GM10847 (cell line): Measurements from ENCODE around the gene TTLL10.

Source experiments
- POLR2A ChIP-seq: IDR thresholded peaks from 2 replicates; pipeline ENCODE4 v1.6.1; 2011; ENCODE audit not compliant: insufficient read length; ENCODE audit errors: extremely low read depth

TTLL10 gene

GRCh38 chr1:1171546-1172340 is 1.9 kb upstream of the TTLL10 start:
- no peak for TF ChIP-seq POLR2A

- TF ChIP-seq POLR2A = no peak
Observed at GRCh38 chr1:1173061-1173792, 453 bp upstream of the TTLL10 start.

- TF ChIP-seq POLR2A = no peak
Observed at GRCh38 chr1:1175221-1176062, 1.8 kb downstream of the TTLL10 start.

- no peak for TF ChIP-seq POLR2A
Observed at GRCh38 chr1:1176931-1177330, 3.3 kb downstream of the TTLL10 start.

GRCh38 chr1:1177452-1178206 is 3.9 kb downstream of the TTLL10 start:
- no peak for TF ChIP-seq POLR2A

- TF ChIP-seq POLR2A = no peak
Observed at GRCh38 chr1:1178794-1179331, 5.2 kb downstream of the TTLL10 start.

- no peak for TF ChIP-seq POLR2A
Observed at GRCh38 chr1:1179346-1179982, 5.8 kb downstream of the TTLL10 start.

- TF ChIP-seq POLR2A = no peak
Observed at GRCh38 chr1:1179983-1180861, 6.5 kb downstream of the TTLL10 start.

- TF ChIP-seq POLR2A = no peak
Observed at GRCh38 chr1:1181129-1181937, 7.7 kb downstream of the TTLL10 start.

GRCh38 chr1:1181938-1182410 is 8.3 kb downstream of the TTLL10 start:
- no peak for TF ChIP-seq POLR2A

- no peak for TF ChIP-seq POLR2A
Observed at GRCh38 chr1:1182491-1183220, 9.0 kb downstream of the TTLL10 start.
